Loucy (cell line): ENCODE results near the gene CLDN8.

Source experiments
- CTCF ChIP-seq: fragments of 200-600 bp; sonication (generic); conservative IDR thresholded peaks from 2 replicates; pipeline ENCODE4 v1.5.1; 2014; ENCODE audit warnings: mild to moderate bottlenecking, antibody characterized with exemption, low read length
- EZH2phosphoT487 ChIP-seq: fragments of 200-600 bp; IDR thresholded peaks from 2 replicates; pipeline ENCODE4 v1.6.1; 2018; ENCODE audit warnings: antibody characterized with exemption, mild to moderate bottlenecking, moderate library complexity, borderline replicate concordance

GRCh38 chr21:30216041-30216723 lies at the start of gene CLDN8:
- TF ChIP-seq CTCF (no peak), EZH2phosphoT487 (no peak)
